BLaER1 (cell line): Measurements from ENCODE around the gene INAFM2.

Experiments used
- H3K27ac ChIP-seq: shearing (Covaris generic); formaldehyde crosslinking; 2 replicates; pipeline ENCODE4 v1.8.1; 2022
- H3K27me3 ChIP-seq: shearing (Covaris generic); formaldehyde crosslinking; 2 replicates; pipeline ENCODE4 v1.8.1; 2022
- H3K36me3 ChIP-seq: shearing (Covaris generic); formaldehyde crosslinking; 2 replicates; pipeline ENCODE4 v1.8.1; 2022
- H3K4me1 ChIP-seq: shearing (Covaris generic); formaldehyde crosslinking; 2 replicates; pipeline ENCODE4 v1.8.1; 2022
- H3K4me2 ChIP-seq: shearing (Covaris generic); formaldehyde crosslinking; 2 replicates; pipeline ENCODE4 v1.8.1; 2022
- H3K4me3 ChIP-seq: shearing (Covaris generic); formaldehyde crosslinking; 2 replicates; pipeline ENCODE4 v1.8.1; 2022
- H3K9ac ChIP-seq: shearing (Covaris generic); formaldehyde crosslinking; 2 replicates; pipeline ENCODE4 v1.8.1; 2022
- H3K9me3 ChIP-seq: shearing (Covaris generic); formaldehyde crosslinking; 2 replicates; pipeline ENCODE4 v1.8.1; 2022
- H4K20me1 ChIP-seq: shearing (Covaris generic); formaldehyde crosslinking; 2 replicates; pipeline ENCODE4 v1.8.1; 2022
- Cebpa-rat ChIP-seq: shearing (Covaris generic); IDR thresholded peaks from 2 replicates; pipeline ENCODE4 v1.8.1; 2022

Gene INAFM2

DNA sequence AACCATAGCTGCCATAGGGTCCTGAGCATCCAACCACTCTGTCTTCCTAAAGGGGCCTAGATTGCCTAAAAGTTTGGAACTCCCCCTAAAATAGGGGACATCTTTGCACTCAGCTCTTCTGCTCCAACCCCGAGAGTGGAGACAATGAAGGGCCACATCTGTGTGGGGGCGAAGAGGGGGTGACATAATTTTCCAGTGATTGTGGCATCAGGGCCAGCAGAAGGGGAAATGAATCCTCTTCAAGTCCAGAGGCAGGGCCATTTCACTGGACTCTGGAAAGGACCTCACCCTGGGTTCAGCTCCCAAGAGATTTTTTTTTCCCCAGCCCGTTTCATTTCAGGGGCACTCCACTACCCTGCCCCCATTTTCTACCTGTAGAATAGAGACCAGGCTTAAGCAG lies 36.0 kb upstream of the INAFM2 start:
- peaks cover 32% of the 10 kb centered on the region for H3K27me3 ChIP-seq
- TF ChIP-seq Cebpa-rat, result no peak
- H3K4me1 ChIP-seq, result peaks cover 24% of the 10 kb centered on the region
- peaks cover 20% of the 10 kb centered on the region; the same call in 1 of the 2 replicates for H3K36me3 ChIP-seq
- H4K20me1 ChIP-seq, result peaks cover 14% of the 10 kb centered on the region; the same call in 1 of the 2 replicates
- H3K9ac ChIP-seq, result no peak overlapping the region
- no peak overlapping the region for H3K4me3 ChIP-seq
- no peak overlapping the region for H3K4me2 ChIP-seq
- H3K27ac ChIP-seq, result no peak overlapping the region
- H3K9me3 ChIP-seq, result no peaks in the 10 kb centered on the region

GRCh38 chr15:40287968-40288367 lies 35.5 kb upstream of the INAFM2 start:
- Histone ChIP-seq H3K9ac (no peak overlapping the region), H3K9me3 (no peaks in the 10 kb centered on the region), H3K4me1 (peaks cover 20% of the 10 kb centered on the region), H3K4me3 (no peak overlapping the region), H3K36me3 (peaks cover 20% of the 10 kb centered on the region; the same call in 1 of the 2 replicates), H3K4me2 (no peak overlapping the region), H3K27ac (no peak overlapping the region), H3K27me3 (peaks cover 27% of the 10 kb centered on the region), H4K20me1 (peaks cover 14% of the 10 kb centered on the region; the same call in 1 of the 2 replicates)
- TF ChIP-seq Cebpa-rat, result no peak

GRCh38 chr15:40289140-40289775 lies 34.2 kb upstream of the INAFM2 start:
- no peak overlapping the region for H3K4me3 ChIP-seq
- H3K36me3 ChIP-seq, result peaks cover 22% of the 10 kb centered on the region; the same call in 1 of the 2 replicates
- peaks cover 9% of the 10 kb centered on the region; the same call in 1 of the 2 replicates for H4K20me1 ChIP-seq
- peaks cover 24% of the 10 kb centered on the region for H3K4me1 ChIP-seq
- H3K27ac ChIP-seq, result no peak overlapping the region
- no peak overlapping the region for H3K9ac ChIP-seq
- peaks cover 15% of the 10 kb centered on the region for H3K27me3 ChIP-seq
- H3K9me3 ChIP-seq, result no peaks in the 10 kb centered on the region
- TF ChIP-seq Cebpa-rat, result no peak
- no peak overlapping the region for H3K4me2 ChIP-seq

- Histone ChIP-seq H3K9ac (no peak overlapping the region), H3K9me3 (no peaks in the 10 kb centered on the region), H3K4me1 (peaks cover 32% of the 10 kb centered on the region), H3K36me3 (peaks cover 26% of the 10 kb centered on the region; the same call in 1 of the 2 replicates), H4K20me1 (peaks cover 9% of the 10 kb centered on the region; the same call in 1 of the 2 replicates), H3K4me2 (no peak overlapping the region), H3K27ac (no peak overlapping the region), H3K4me3 (no peak overlapping the region), H3K27me3 (peaks cover 2% of the 10 kb centered on the region; the same call in 1 of the 2 replicates)
- no peak for TF ChIP-seq Cebpa-rat
These were observed 33.0 kb upstream of the INAFM2 start for GRCh38 chr15:40290545-40290917.

- Histone ChIP-seq H3K9me3 (no peaks in the 10 kb centered on the region), H3K27me3 (no peaks in the 10 kb centered on the region), H3K4me1 (peaks cover 37% of the 10 kb centered on the region), H3K9ac (no peak overlapping the region), H3K4me3 (no peak overlapping the region), H4K20me1 (peaks cover 9% of the 10 kb centered on the region; the same call in 1 of the 2 replicates), H3K27ac (no peak overlapping the region), H3K36me3 (peaks cover 30% of the 10 kb centered on the region; the same call in 1 of the 2 replicates), H3K4me2 (no peak overlapping the region)
- no peak for TF ChIP-seq Cebpa-rat
These were observed 32.4 kb upstream of the INAFM2 start for GRCh38 chr15:40290918-40291574.

- H3K27ac ChIP-seq, result no peak overlapping the region
- H3K36me3 ChIP-seq, result peaks cover 30% of the 10 kb centered on the region; the same call in 1 of the 2 replicates
- H3K4me2 ChIP-seq, result no peak overlapping the region
- no peak overlapping the region for H3K4me3 ChIP-seq
- no peaks in the 10 kb centered on the region for H3K9me3 ChIP-seq
- no peaks in the 10 kb centered on the region for H4K20me1 ChIP-seq
- TF ChIP-seq Cebpa-rat, result no peak
- H3K27me3 ChIP-seq, result no peaks in the 10 kb centered on the region
- H3K9ac ChIP-seq, result no peak overlapping the region
- peaks cover 40% of the 10 kb centered on the region for H3K4me1 ChIP-seq
These were observed 31.2 kb upstream of the INAFM2 start for GRCh38 chr15:40292246-40292645.

DNA sequence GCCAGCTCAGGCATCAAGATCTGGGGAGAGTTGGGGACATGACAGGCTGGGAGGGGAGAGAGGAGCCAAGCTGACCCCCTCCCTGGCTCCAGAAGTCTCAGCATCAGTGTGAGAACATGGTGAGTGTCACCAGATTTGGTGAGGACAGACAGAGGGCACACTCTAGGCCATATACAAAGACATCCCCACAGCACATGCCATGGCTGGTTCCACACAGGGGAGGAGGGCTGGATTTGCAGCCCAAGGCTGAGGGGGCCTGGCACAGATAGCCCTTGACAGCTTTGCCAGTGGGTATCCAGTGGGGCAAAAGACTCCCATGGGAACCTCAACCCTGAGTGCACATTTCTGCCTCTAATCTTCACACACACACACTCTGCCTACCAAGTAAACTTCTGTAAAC lies 30.5 kb upstream of the INAFM2 start:
- H3K9me3 ChIP-seq, result no peaks in the 10 kb centered on the region
- no peak overlapping the region for H3K4me2 ChIP-seq
- no peak for TF ChIP-seq Cebpa-rat
- H3K4me3 ChIP-seq, result no peak overlapping the region
- H3K27me3 ChIP-seq, result no peaks in the 10 kb centered on the region
- peaks cover 32% of the 10 kb centered on the region; the same call in 1 of the 2 replicates for H3K36me3 ChIP-seq
- H3K9ac ChIP-seq, result no peak overlapping the region
- H3K27ac ChIP-seq, result no peak overlapping the region
- no peaks in the 10 kb centered on the region for H4K20me1 ChIP-seq
- peaks cover 40% of the 10 kb centered on the region for H3K4me1 ChIP-seq

DNA sequence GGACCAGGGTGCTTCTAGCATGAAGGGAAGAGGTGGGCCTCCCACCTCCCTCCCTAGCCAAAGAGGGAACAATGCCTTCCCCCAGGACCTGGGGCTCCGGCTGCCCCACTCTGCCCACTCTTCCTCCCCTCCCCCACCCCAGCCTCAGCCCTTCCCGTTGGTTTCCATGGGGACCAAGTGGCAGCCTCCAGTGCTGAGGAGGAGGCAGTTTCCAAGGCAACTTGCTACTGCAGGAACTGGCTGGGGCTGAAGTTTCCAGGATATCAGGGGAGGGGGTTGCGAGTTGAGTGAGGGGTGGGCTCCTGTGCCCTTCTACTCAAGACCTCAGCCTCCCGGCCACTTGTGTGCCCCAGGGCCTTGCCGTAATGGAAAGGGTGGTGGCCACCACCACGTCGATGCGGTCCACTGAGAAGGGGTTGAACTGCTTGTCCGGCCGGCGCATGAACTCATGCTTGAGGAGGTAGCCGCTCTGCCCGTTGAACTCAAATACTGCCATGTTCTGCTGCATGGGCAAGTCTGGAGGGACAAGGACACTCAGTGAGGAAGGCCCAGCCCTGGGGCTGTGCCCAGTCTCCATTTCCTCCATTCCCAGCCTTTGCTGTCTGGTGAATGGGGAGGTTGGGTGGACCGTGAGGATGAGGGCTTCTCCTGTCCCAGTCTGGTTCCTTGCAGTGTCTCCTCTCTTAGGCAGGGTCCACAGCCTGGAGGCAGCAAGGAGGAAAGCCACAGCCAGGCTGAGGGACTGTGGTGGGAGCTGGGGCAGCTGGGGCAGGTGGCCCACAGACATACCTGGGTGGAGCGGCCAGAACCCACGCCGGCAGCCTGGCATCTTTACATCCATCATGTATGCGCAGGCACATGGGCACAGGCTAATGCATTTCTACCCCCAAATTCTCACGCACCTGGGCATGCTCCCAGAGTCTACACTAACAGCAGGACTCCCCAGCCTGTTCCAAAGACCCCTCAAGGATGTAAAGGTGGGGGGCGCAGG lies 29.3 kb upstream of the INAFM2 start:
- Histone ChIP-seq H4K20me1 (no peaks in the 10 kb centered on the region), H3K4me2 (peak overlapping the region; percentile 57), H3K36me3 (peaks cover 34% of the 10 kb centered on the region), H3K4me1 (peaks cover 40% of the 10 kb centered on the region), H3K4me3 (no peak overlapping the region), H3K27ac (no peak overlapping the region), H3K9ac (no peak overlapping the region), H3K27me3 (no peaks in the 10 kb centered on the region), H3K9me3 (peaks cover 2% of the 10 kb centered on the region)
- TF ChIP-seq Cebpa-rat, result no peak

DNA sequence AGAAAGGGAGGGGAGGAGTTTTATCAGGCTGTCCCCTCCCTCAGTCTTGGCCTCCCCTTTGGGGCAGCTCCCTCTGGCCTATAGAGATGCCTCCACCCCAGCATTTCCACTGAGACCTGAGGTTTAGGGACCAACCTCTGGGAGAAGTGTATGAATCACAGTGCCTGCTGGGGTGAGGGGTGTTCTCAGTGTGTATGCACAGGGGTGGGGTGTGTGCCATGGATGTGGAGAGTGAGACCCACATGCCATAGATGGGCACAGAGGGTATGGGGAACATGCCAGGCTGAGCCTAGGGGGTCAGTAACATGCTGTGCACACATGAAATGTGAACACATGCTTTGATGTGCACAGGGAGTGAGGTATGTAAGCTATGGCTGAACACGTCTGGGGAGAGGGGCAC lies 28.2 kb upstream of the INAFM2 start:
- Histone ChIP-seq H3K27me3 (no peaks in the 10 kb centered on the region), H3K9me3 (peaks cover 12% of the 10 kb centered on the region), H3K9ac (no peak overlapping the region), H4K20me1 (no peaks in the 10 kb centered on the region), H3K4me3 (no peak overlapping the region), H3K4me2 (no peak overlapping the region), H3K27ac (no peak overlapping the region), H3K4me1 (peaks cover 32% of the 10 kb centered on the region), H3K36me3 (peaks cover 43% of the 10 kb centered on the region)
- TF ChIP-seq Cebpa-rat, result no peak
